Esophagus squamous epithelium (tissue), 4 donors: ENCODE measurements around the gene GRIK4.

Experiments used
- CTCF ChIP-seq, 6 experiments: fragments of 450-650 bp in 4 of 6; fragments of 200-600 bp in 2 of 6; sonication (generic) in 2 of 6; IDR thresholded peaks; one replicate each; pipeline ENCODE4 v1.5.1; 2016 to 2019; ENCODE audit warnings: antibody characterized with exemption in 6 of 6, mild to moderate bottlenecking in 4 of 6, moderate library complexity in 4 of 6
- POLR2A ChIP-seq, 4 donors: fragments of 450-650 bp; IDR thresholded peaks; one replicate each; pipeline ENCODE4 v1.6.1; 2017; ENCODE audit warnings: antibody characterized with exemption in 4 of 4, mild to moderate bottlenecking in 4 of 4, moderate library complexity in 3 of 4

GRCh38 chr11:120715239-120715638, 203.7 kb downstream of the GRIK4 start:
- TF ChIP-seq CTCF (IDR thresholded peaks at IDR 0.05) (peak in 1 of 6 experiments; percentile 8), POLR2A (IDR thresholded peaks at IDR 0.05) (no peak)
